A673 (cell line): ENCODE results near the gene IFIT3. TPM values are rescaled to one million over a fixed set of nuclear protein-coding genes. Genes with fewer than 3 reads are reported as not detected.

Experiments used
- Bru-seq: library from RNA; stranded (reverse); fragments of 400-500 nt; gene quantifications from one replicate; lab custom pipeline; 2021; lab: Mats Ljungman, UMichigan
- BruChase-seq, 2 experiments: library from RNA; stranded (reverse); fragments of 400-500 nt; gene quantifications; one replicate each; lab custom pipeline; 2021; lab: Mats Ljungman, UMichigan
- BruUV-seq: library from RNA; stranded (reverse); fragments of 400-500 nt; replicated peaks from 2 replicates; lab custom pipeline; 2021; lab: Mats Ljungman, UMichigan
- CTCF ChIA-PET: fragments of 300-600 bp; sonication (Branson Sonifier 250); formaldehyde crosslinking; loops from one replicate; lab custom pipeline; 2022; ENCODE audit warnings: antibody characterized with exemption; lab: Charles Lee
- POLR2A ChIA-PET: fragments of 300-600 bp; sonication (Branson Sonifier 250); formaldehyde crosslinking; loops from one replicate; lab custom pipeline; 2022; ENCODE audit warnings: antibody characterized with exemption; ENCODE audit not compliant: low non-redundant PET; lab: Charles Lee
- DNase-seq: peaks from one replicate; pipeline ENCODE4 v3.0.0-alpha.2; 2015; ENCODE audit warnings: low spot score
- H3K27ac ChIP-seq: fragments of 200-600 bp; sonication (generic); 2 replicates; pipeline ENCODE4 v1.5.1; 2016; ENCODE audit warnings: mixed run types, low read depth, mild to moderate bottlenecking, mixed read lengths, antibody characterized with exemption, low read length; ENCODE audit not compliant: poor library complexity, severe bottlenecking
- H3K27me3 ChIP-seq: fragments of 200-600 bp; sonication (generic); replicated peaks from 2 replicates; pipeline ENCODE4 v1.6.1; 2017; ENCODE audit warnings: mixed run types, low read depth, mild to moderate bottlenecking, mixed read lengths, antibody characterized with exemption, low read length; ENCODE audit not compliant: insufficient read depth, poor library complexity
- H3K36me3 ChIP-seq: fragments of 200-600 bp; sonication (generic); 2 replicates; pipeline ENCODE4 v1.6.1; 2016; ENCODE audit warnings: mixed run types, mild to moderate bottlenecking, mixed read lengths, antibody characterized with exemption, low read length; ENCODE audit not compliant: insufficient read depth, poor library complexity, severe bottlenecking
- H3K4me1 ChIP-seq: fragments of 200-600 bp; sonication (generic); 2 replicates; pipeline ENCODE4 v1.6.1; 2017; ENCODE audit warnings: mixed run types, mild to moderate bottlenecking, mixed read lengths, antibody characterized with exemption, low read length; ENCODE audit not compliant: insufficient read depth, poor library complexity, severe bottlenecking
- H3K4me3 ChIP-seq: fragments of 200-600 bp; sonication (generic); 2 replicates; pipeline ENCODE4 v1.5.1; 2016; ENCODE audit warnings: low read depth, mixed run types, mild to moderate bottlenecking, mixed read lengths, low read length; ENCODE audit not compliant: poor library complexity, severe bottlenecking
- H3K9me3 ChIP-seq: fragments of 200-600 bp; sonication (generic); 2 replicates; pipeline ENCODE4 v1.6.1; 2016; ENCODE audit warnings: mixed run types, low read depth, mild to moderate bottlenecking, mixed read lengths, antibody characterized with exemption, low read length; ENCODE audit not compliant: poor library complexity, severe bottlenecking
- CTCF ChIP-seq: fragments of 300-800, 200-600 bp; sonication (generic); conservative IDR thresholded peaks from 2 replicates; pipeline ENCODE4 v1.5.1; 2017; ENCODE audit warnings: low read depth, mild to moderate bottlenecking, antibody characterized with exemption, low read length, moderate library complexity, mixed read lengths
- EZH2 ChIP-seq: fragments of 200-600 bp; sonication (generic); IDR thresholded peaks from 2 replicates; pipeline ENCODE4 v1.6.1; 2017; ENCODE audit warnings: borderline replicate concordance, low read depth, mild to moderate bottlenecking, mixed read lengths, antibody characterized with exemption, low read length; ENCODE audit not compliant: poor library complexity, severe bottlenecking
- intact Hi-C: fragments of 100-400 bp; cut with micrococcal nuclease; formaldehyde crosslinking; loops from one replicate; pipeline ENCODE4 v1.10.0; 2022; ENCODE audit not compliant: unreplicated experiment
- long read RNA-seq: library from polyadenylated mRNA; stranded (forward); transcript quantifications from one replicate; pipeline ENCODE4 v2.0.0, GENCODE V29; 2022
- total RNA-seq: library from RNA; stranded (reverse); gene quantifications from 2 replicates; pipeline ENCODE4 v1.2.3, GENCODE V29; 2021

Gene IFIT3, protein sequence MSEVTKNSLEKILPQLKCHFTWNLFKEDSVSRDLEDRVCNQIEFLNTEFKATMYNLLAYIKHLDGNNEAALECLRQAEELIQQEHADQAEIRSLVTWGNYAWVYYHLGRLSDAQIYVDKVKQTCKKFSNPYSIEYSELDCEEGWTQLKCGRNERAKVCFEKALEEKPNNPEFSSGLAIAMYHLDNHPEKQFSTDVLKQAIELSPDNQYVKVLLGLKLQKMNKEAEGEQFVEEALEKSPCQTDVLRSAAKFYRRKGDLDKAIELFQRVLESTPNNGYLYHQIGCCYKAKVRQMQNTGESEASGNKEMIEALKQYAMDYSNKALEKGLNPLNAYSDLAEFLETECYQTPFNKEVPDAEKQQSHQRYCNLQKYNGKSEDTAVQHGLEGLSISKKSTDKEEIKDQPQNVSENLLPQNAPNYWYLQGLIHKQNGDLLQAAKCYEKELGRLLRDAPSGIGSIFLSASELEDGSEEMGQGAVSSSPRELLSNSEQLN
- 5.6 and 6.7 TPM in 2 replicates for total RNA-seq
- Bru-seq, nascent RNA: percentile 54 among the genes with signal in this experiment
- BruChase-seq, experiment 1, labeled RNA remaining after a 2-hour chase: percentile 59 among the genes with signal in this experiment
- percentile 48 among the genes with signal in this experiment for BruChase-seq, experiment 2, labeled RNA remaining after a 6-hour chase
- long read RNA-seq, transcript IFIT3-202 (2 exons, 2,496 nt): major isoform, 12 of 22 reads
- long read RNA-seq, partial matches to known transcripts: 0 of 22 reads
- long read RNA-seq, other reads (novel, unspliced or antisense): 8 of 22 reads

GRCh38 chr10:89327803-89328441 lies at the start of gene IFIT3:
IFIT3 (plus strand) TSS chr10:89327997; CDS start chr10:89328074, 77 bp downstream.
- H3K9me3 ChIP-seq: no peaks in the 10 kb centered on the region
- no peaks in the 10 kb centered on the region for H3K36me3 ChIP-seq
- CTCF ChIA-PET: no interaction called here
- H3K4me3 ChIP-seq: peak within 1 kb of the TSS; percentile 51
- intact Hi-C loops: no loop called here
- DNase-seq: peak; percentile 91
- peak within 1 kb of the TSS; percentile 91 for H3K27ac ChIP-seq
- H3K4me1 ChIP-seq: peaks cover 21% of the 10 kb centered on the region
- POLR2A ChIA-PET: no interaction called here
- TF ChIP-seq EZH2: no peak
- TSS peak; percentile 83 for BruUV-seq
- H3K27me3 ChIP-seq: no peaks in the 10 kb centered on the region

GRCh38 chr10:89278034-89278535 lies 49.7 kb upstream of the IFIT3 start:
- CTCF ChIA-PET: no interaction called here

GRCh38 chr10:89278900-89279392 lies 48.9 kb upstream of the IFIT3 start:
- intact Hi-C loops: no loop called here
- TF ChIP-seq CTCF (no peak), EZH2 (no peak)
- no peak for DNase-seq
- Histone ChIP-seq H3K4me1 (peaks cover 22% of the 10 kb centered on the region), H3K4me3 (no peak overlapping the region), H3K36me3 (no peaks in the 10 kb centered on the region), H3K27me3 (no peaks in the 10 kb centered on the region), H3K9me3 (no peaks in the 10 kb centered on the region), H3K27ac (no peak overlapping the region)
- CTCF ChIA-PET: interaction anchor here (0.6 kb wide), 1 partner anchor 113 kb away, joined by 7 read pairs; no protein-coding TSS in a partner anchor
- POLR2A ChIA-PET: no interaction called here
- BruUV-seq: no TSS peak

More at GRCh38 chr10:89278034-89278535, 49.7 kb upstream of the IFIT3 start:
- Histone ChIP-seq H3K36me3 (no peaks in the 10 kb centered on the region), H3K9me3 (no peaks in the 10 kb centered on the region), H3K27me3 (no peaks in the 10 kb centered on the region), H3K4me1 (peaks cover 22% of the 10 kb centered on the region), H3K4me3 (no peak overlapping the region), H3K27ac (peak overlapping the region; percentile 20)
- intact Hi-C loops: no loop called here
- POLR2A ChIA-PET: no interaction called here
- peak; percentile 62 for DNase-seq
- TF ChIP-seq EZH2: no peak
- TF ChIP-seq CTCF: no peak
- BruUV-seq: no TSS peak
